HL-60 (cell line): ENCODE measurements around the gene TAPBP.

Source experiments
- DNase-seq, 2 experiments: peaks; one replicate each; pipeline ENCODE4 v3.0.0-alpha.2; 2010 to 2020; ENCODE audit warnings: low read depth in 1 of 2, low spot score in 1 of 2
- H3K27ac ChIP-seq: fragments of 250-450 bp; sonication (Bioruptor Pico); replicated peaks from 2 replicates; pipeline ENCODE4 v1.5.1; 2020; ENCODE audit warnings: mild to moderate bottlenecking, moderate library complexity
- H3K27me3 ChIP-seq: fragments of 250-450 bp; sonication (Bioruptor Pico); 2 replicates; pipeline ENCODE4 v1.5.1; 2021; ENCODE audit warnings: mild to moderate bottlenecking, moderate library complexity; ENCODE audit not compliant: insufficient read depth, poor library complexity, severe bottlenecking
- H3K4me3 ChIP-seq: replicated peaks from 2 replicates; pipeline ENCODE4 v1.5.1; 2011; ENCODE audit warnings: mild to moderate bottlenecking, control low read depth, low read length; ENCODE audit not compliant: insufficient read depth
- CTCF ChIP-seq: IDR thresholded peaks from one replicate; pipeline ENCODE4 v1.5.1; 2011; ENCODE audit warnings: low read length, control low read depth, inconsistent platforms; ENCODE audit not compliant: insufficient read depth
- GABPA ChIP-seq: IDR thresholded peaks from 2 replicates; pipeline ENCODE4 v1.6.1; 2012; ENCODE audit warnings: low read depth
- POLR2AphosphoS5 ChIP-seq: IDR thresholded peaks from 2 replicates; pipeline ENCODE4 v1.6.1; 2012; ENCODE audit warnings: low read depth
- SPI1 ChIP-seq: IDR thresholded peaks from 2 replicates; pipeline ENCODE4 v1.6.1; 2012; ENCODE audit warnings: low read depth, mild to moderate bottlenecking, borderline replicate concordance
- TF ChIP-seq, protein P1 (sequence below): IDR thresholded peaks from 2 replicates; pipeline ENCODE4 v1.6.1; 2012; ENCODE audit warnings: low read depth; ENCODE audit not compliant: insufficient replicate concordance

Gene TAPBP

DNA sequence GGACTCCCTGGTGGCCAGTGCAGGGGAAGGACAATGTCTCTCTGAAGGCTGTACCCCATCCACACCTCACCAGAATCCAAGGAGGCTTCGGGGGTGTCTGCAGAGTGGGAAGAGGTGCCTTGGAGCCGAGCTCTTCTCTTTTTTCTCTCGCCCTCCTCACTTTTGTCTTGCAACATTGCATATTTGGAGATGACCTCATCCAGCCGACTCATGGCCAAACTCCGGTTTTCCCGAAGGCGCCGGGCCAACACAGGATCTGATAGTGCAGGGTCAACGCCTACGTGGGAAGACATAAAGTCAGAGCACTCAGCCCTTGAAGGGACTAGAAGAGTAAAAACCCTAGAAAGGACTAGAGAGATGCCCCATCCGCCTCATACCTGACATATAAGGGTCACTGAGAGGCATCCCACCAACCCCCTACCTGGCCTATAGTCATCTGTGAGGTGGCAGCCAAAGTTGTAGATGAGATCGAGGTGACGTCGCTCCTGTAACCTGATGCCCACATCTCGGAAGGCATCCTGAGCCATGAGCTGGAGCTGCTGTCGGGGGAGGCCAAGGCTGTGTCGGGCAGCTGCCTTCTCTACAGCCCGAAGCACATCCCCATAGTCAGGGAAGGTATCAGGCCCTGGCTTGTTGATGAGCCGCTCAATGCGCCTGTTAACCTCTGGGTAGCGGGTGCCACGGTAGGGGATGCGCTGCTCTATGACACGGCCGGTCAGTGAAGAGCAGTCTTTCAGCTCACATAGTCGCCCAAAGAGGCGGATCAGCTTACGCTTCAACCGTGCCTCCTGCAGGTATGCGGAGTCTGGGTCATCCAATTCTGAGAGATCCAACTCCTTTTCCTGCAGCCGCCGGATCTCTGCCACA is 6.7 kb upstream of the TAPBP start:
- Histone ChIP-seq H3K27me3 (no peaks in the 10 kb centered on the region), H3K4me3 (no peak overlapping the region), H3K27ac (no peak overlapping the region)
- no peak for DNase-seq
- TF ChIP-seq, protein P1, sequence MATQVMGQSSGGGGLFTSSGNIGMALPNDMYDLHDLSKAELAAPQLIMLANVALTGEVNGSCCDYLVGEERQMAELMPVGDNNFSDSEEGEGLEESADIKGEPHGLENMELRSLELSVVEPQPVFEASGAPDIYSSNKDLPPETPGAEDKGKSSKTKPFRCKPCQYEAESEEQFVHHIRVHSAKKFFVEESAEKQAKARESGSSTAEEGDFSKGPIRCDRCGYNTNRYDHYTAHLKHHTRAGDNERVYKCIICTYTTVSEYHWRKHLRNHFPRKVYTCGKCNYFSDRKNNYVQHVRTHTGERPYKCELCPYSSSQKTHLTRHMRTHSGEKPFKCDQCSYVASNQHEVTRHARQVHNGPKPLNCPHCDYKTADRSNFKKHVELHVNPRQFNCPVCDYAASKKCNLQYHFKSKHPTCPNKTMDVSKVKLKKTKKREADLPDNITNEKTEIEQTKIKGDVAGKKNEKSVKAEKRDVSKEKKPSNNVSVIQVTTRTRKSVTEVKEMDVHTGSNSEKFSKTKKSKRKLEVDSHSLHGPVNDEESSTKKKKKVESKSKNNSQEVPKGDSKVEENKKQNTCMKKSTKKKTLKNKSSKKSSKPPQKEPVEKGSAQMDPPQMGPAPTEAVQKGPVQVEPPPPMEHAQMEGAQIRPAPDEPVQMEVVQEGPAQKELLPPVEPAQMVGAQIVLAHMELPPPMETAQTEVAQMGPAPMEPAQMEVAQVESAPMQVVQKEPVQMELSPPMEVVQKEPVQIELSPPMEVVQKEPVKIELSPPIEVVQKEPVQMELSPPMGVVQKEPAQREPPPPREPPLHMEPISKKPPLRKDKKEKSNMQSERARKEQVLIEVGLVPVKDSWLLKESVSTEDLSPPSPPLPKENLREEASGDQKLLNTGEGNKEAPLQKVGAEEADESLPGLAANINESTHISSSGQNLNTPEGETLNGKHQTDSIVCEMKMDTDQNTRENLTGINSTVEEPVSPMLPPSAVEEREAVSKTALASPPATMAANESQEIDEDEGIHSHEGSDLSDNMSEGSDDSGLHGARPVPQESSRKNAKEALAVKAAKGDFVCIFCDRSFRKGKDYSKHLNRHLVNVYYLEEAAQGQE = no peak
- TF ChIP-seq GABPA (no peak), POLR2AphosphoS5 (no peak), SPI1 (no peak), CTCF (no peak)

DNA sequence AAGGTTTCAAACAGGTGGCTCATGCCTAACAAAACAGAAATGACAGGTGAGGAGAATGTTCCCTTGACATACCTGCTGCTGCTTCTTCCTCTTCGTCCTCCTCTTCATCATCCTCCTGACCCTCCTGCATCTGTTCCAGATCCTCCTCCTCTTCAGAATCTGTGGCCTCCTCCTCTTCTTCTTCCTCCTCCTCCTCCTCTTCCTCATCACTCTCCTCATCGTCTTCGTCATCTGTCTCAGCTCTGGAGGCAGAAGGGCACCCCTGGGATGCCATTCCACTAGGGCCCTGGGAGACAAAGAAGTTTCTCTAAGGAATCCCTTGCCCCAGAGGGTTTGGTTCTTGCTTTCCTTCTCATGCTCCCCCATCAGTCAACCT is 6.0 kb upstream of the TAPBP start:
- TF ChIP-seq, protein P1 = no peak
- TF ChIP-seq SPI1 = no peak
- no peak for TF ChIP-seq POLR2AphosphoS5
- TF ChIP-seq CTCF = no peak
- TF ChIP-seq GABPA = no peak
- Histone ChIP-seq H3K27me3 (no peaks in the 10 kb centered on the region), H3K27ac (no peak overlapping the region), H3K4me3 (no peak overlapping the region)
- no peak for DNase-seq

DNA sequence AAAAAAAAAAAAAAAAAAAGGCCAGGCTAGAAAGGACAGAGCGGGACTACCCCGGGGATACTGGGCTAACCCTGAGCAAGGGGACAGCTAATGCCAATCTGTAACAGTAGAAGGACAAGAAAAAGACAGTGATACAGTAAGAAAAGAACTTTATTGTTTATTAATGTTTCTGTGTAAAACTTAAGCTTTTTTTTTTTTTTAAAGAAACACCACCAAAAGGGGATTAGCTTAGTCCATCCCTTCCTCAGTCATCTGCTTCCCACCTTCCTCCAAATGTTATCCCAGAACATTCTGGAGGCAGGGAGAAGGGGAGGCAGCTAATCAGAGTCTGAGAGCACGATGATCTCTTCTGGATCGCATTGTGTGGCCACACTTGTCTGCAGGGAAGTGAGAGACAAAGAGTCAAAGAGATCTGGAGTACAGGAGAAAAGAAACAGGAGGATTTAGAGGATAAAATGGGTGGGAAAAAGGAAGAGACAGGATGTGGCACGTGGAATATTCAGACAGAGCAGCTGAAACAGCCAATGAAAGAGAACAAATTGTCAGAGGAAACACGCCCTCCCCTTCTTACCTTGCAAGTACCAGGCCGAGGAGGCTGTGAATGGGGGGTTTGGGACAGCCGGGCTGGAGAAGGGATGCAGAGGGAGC is 4.7 kb upstream of the TAPBP start:
- H3K4me3 ChIP-seq = peak overlapping the region; percentile 68
- TF ChIP-seq POLR2AphosphoS5 (no peak), GABPA (no peak), SPI1 (no peak), CTCF (no peak)
- TF ChIP-seq, protein P1 = no peak
- H3K27ac ChIP-seq = no peak overlapping the region
- DNase-seq = no peak
- no peaks in the 10 kb centered on the region for H3K27me3 ChIP-seq
